IMR-90 (cell line): ENCODE measurements around the gene NSL1. TPM values are rescaled to one million over a fixed set of nuclear protein-coding genes. Genes with fewer than 3 reads are reported as not detected.

Experiments
- ATAC-seq: fragments of 200-7000 bp; cut with Tn5 transposase; 2 replicates; pipeline ENCODE4 v1.9.1; 2020; ENCODE audit warnings: low read depth, mild to moderate bottlenecking, moderate library complexity
- BruUV-seq: library from RNA; stranded (reverse); fragments of 400-500 nt; replicated peaks from 2 replicates; lab custom pipeline; 2021; lab: Mats Ljungman, UMichigan
- CTCF ChIA-PET: fragments of 300-600 bp; formaldehyde crosslinking; extraction: SDS; loops from one replicate; lab custom pipeline; 2021; ENCODE audit warnings: antibody characterized with exemption; lab: Yijun Ruan, JAX
- POLR2A ChIA-PET: fragments of 300-600 bp; sonication (Branson Sonifier 250); formaldehyde crosslinking; loops from one replicate; lab custom pipeline; 2022; ENCODE audit warnings: antibody characterized with exemption; ENCODE audit not compliant: unreplicated experiment; lab: Charles Lee
- DNase-seq: peaks from one replicate; pipeline ENCODE4 v3.0.0; 2013
- H2AFZ ChIP-seq: replicated peaks from 2 replicates; pipeline ENCODE3; 2013; ENCODE audit warnings: low read length, mild to moderate bottlenecking; ENCODE audit not compliant: poor library complexity
- H2AK5ac ChIP-seq: 2 replicates; pipeline ENCODE4 v1.6.1; 2013; ENCODE audit warnings: low read depth, low read length, inconsistent platforms
- H2AK9ac ChIP-seq: replicated peaks from 2 replicates; pipeline ENCODE3; 2013; ENCODE audit warnings: mild to moderate bottlenecking, low read depth, low read length, moderate library complexity; ENCODE audit not compliant: poor library complexity
- H2BK120ac ChIP-seq: 2 replicates; pipeline ENCODE4 v1.6.1; 2013; ENCODE audit warnings: low read depth, low read length, inconsistent platforms
- H2BK15ac ChIP-seq: 3 replicates; pipeline ENCODE4 v1.6.1; 2013; ENCODE audit warnings: low read depth, low read length, inconsistent platforms
- H2BK20ac ChIP-seq: 2 replicates; pipeline ENCODE4 v1.6.1; 2013; ENCODE audit warnings: low read depth, mild to moderate bottlenecking, inconsistent platforms, low read length, moderate library complexity
- H2BK5ac ChIP-seq: 2 replicates; pipeline ENCODE4 v1.6.1; 2013; ENCODE audit warnings: mild to moderate bottlenecking, low read depth, low read length, inconsistent platforms; ENCODE audit not compliant: poor library complexity, severe bottlenecking
- H3K14ac ChIP-seq: replicated peaks from 2 replicates; pipeline ENCODE4 v1.6.1; 2013; ENCODE audit warnings: low read depth, low read length, inconsistent platforms
- H3K18ac ChIP-seq: 2 replicates; pipeline ENCODE4 v1.6.1; 2013; ENCODE audit warnings: low read depth, low read length, control low read depth
- H3K23ac ChIP-seq: 2 replicates; pipeline ENCODE4 v1.6.1; 2013; ENCODE audit warnings: low read depth, low read length, inconsistent platforms
- H3K27ac ChIP-seq: 2 replicates; pipeline ENCODE4 v1.5.1; 2013; ENCODE audit warnings: mild to moderate bottlenecking, control low read depth, low read length; ENCODE audit not compliant: insufficient read depth
- H3K27me3 ChIP-seq: 2 replicates; pipeline ENCODE4 v1.6.1; 2013; ENCODE audit warnings: low read length; ENCODE audit not compliant: control insufficient read depth, insufficient read depth
- H3K36me3 ChIP-seq: 2 replicates; pipeline ENCODE4 v1.6.1; 2013; ENCODE audit warnings: low read length, mixed read lengths; ENCODE audit not compliant: control insufficient read depth, insufficient read depth
- H3K4ac ChIP-seq: 2 replicates; pipeline ENCODE4 v1.6.1; 2013; ENCODE audit warnings: low read depth, low read length, inconsistent platforms
- H3K4me1 ChIP-seq: 2 replicates; pipeline ENCODE4 v1.6.1; 2013; ENCODE audit warnings: low read length, mixed read lengths; ENCODE audit not compliant: control insufficient read depth, insufficient read depth
- H3K4me2 ChIP-seq: 2 replicates; pipeline ENCODE4 v1.6.1; 2013; ENCODE audit warnings: low read depth, mild to moderate bottlenecking, control low read depth, low read length, moderate library complexity
- H3K4me3 ChIP-seq: 2 replicates; pipeline ENCODE4 v1.5.1; 2013; ENCODE audit warnings: low read depth, mild to moderate bottlenecking, control low read depth, low read length, moderate library complexity; ENCODE audit not compliant: insufficient read depth
- H3K56ac ChIP-seq: 2 replicates; pipeline ENCODE4 v1.6.1; 2013; ENCODE audit warnings: low read length, inconsistent platforms; ENCODE audit not compliant: insufficient read depth; ENCODE audit errors: extremely low read depth
- H3K79me1 ChIP-seq, 2 experiments: 2 replicates each; pipeline ENCODE4 v1.6.1; 2013; ENCODE audit warnings: low read length in 2 of 2, inconsistent platforms in 1 of 2, low read depth in 1 of 2
- H3K9ac ChIP-seq: 2 replicates; pipeline ENCODE4 v1.6.1; 2013; ENCODE audit warnings: low read depth, low read length, control low read depth
- H3K9me1 ChIP-seq: 2 replicates; pipeline ENCODE4 v1.6.1; 2013; ENCODE audit warnings: low read length, inconsistent platforms; ENCODE audit not compliant: insufficient read depth
- H3K9me3 ChIP-seq: 2 replicates; pipeline ENCODE4 v1.6.1; 2013; ENCODE audit warnings: low read length; ENCODE audit not compliant: control insufficient read depth, insufficient read depth
- H4K20me1 ChIP-seq: 2 replicates; pipeline ENCODE4 v1.6.1; 2013; ENCODE audit warnings: low read length, inconsistent platforms; ENCODE audit not compliant: insufficient read depth
- H4K5ac ChIP-seq: 2 replicates; pipeline ENCODE4 v1.6.1; 2013; ENCODE audit warnings: mild to moderate bottlenecking, low read depth, low read length, control low read depth
- H4K8ac ChIP-seq, 2 experiments: 2 replicates each; pipeline ENCODE4 v1.6.1; 2013; ENCODE audit warnings: low read depth in 2 of 2, low read length in 2 of 2, control low read depth in 1 of 2, inconsistent platforms in 1 of 2
- H4K91ac ChIP-seq: 2 replicates; pipeline ENCODE4 v1.6.1; 2013; ENCODE audit warnings: low read depth, low read length, inconsistent platforms; ENCODE audit not compliant: insufficient read depth
- BHLHE40 ChIP-seq: fragments of 150-350 bp; IDR thresholded peaks from 2 replicates; pipeline ENCODE4 v1.6.1; 2016; ENCODE audit warnings: mild to moderate bottlenecking, low read depth, low read length
- CEBPB ChIP-seq: IDR thresholded peaks from 2 replicates; pipeline ENCODE4 v1.6.1; 2012; ENCODE audit warnings: low read depth, low read length, improper control_type of control experiment
- CHD1 ChIP-seq: IDR thresholded peaks from 2 replicates; pipeline ENCODE4 v1.6.1; 2012; ENCODE audit warnings: low read depth, low read length, improper control_type of control experiment
- CTCF ChIP-seq: conservative IDR thresholded peaks from 2 replicates; pipeline ENCODE4 v1.5.1; 2012; ENCODE audit warnings: mild to moderate bottlenecking, low read depth, low read length, improper control_type of control experiment
- ELK1 ChIP-seq: fragments of 150-350 bp; IDR thresholded peaks from 2 replicates; pipeline ENCODE4 v1.6.1; 2016; ENCODE audit warnings: low read depth, mild to moderate bottlenecking, low read length, moderate library complexity, borderline replicate concordance
- FOS ChIP-seq: fragments of 150-350 bp; IDR thresholded peaks from 2 replicates; pipeline ENCODE4 v1.6.1; 2016; ENCODE audit warnings: low read depth, low read length
- MAFK ChIP-seq: IDR thresholded peaks from 2 replicates; pipeline ENCODE4 v1.6.1; 2012; ENCODE audit warnings: low read depth, low read length, improper control_type of control experiment
- MAZ ChIP-seq: IDR thresholded peaks from 2 replicates; pipeline ENCODE4 v1.6.1; 2012; ENCODE audit warnings: low read depth, mild to moderate bottlenecking, low read length, improper control_type of control experiment, moderate library complexity, borderline replicate concordance
- MXI1 ChIP-seq: IDR thresholded peaks from 2 replicates; pipeline ENCODE4 v1.6.1; 2012; ENCODE audit warnings: low read depth, mild to moderate bottlenecking, low read length, moderate library complexity, borderline replicate concordance
- NFE2L2 ChIP-seq: fragments of 150-350 bp; IDR thresholded peaks from 2 replicates; pipeline ENCODE4 v1.6.1; 2016; ENCODE audit warnings: low read depth, mild to moderate bottlenecking, low read length
- POLR2A ChIP-seq: IDR thresholded peaks from 2 replicates; pipeline ENCODE4 v1.6.1; 2012; ENCODE audit warnings: mild to moderate bottlenecking, low read depth, low read length
- RAD21 ChIP-seq: IDR thresholded peaks from 2 replicates; pipeline ENCODE4 v1.6.1; 2012; ENCODE audit warnings: low read length, improper control_type of control experiment
- RCOR1 ChIP-seq: IDR thresholded peaks from 2 replicates; pipeline ENCODE4 v1.6.1; 2012; ENCODE audit warnings: mild to moderate bottlenecking, low read length, improper control_type of control experiment; ENCODE audit not compliant: insufficient replicate concordance
- SMC3 ChIP-seq: fragments of 150-350 bp; IDR thresholded peaks from 2 replicates; pipeline ENCODE4 v1.6.1; 2016; ENCODE audit warnings: low read depth, mild to moderate bottlenecking, antibody characterized with exemption, low read length, moderate library complexity
- USF2 ChIP-seq: fragments of 150-350 bp; IDR thresholded peaks from 2 replicates; pipeline ENCODE4 v1.6.1; 2017; ENCODE audit warnings: mild to moderate bottlenecking, antibody characterized with exemption, low read length, low read depth
- WGBS, 2 experiments: methylation state at CpG; one replicate each; pipeline versions ENCODE4 v1.1.5 to v1.1.7; 2013; ENCODE audit warnings: missing lambda C conversion rate in 2 of 2; ENCODE audit not compliant: insufficient read length in 1 of 2; ENCODE audit errors: extremely low coverage in 2 of 2; 5-methylcytosine and 5-hydroxymethylcytosine counted together
- dilution Hi-C: fragments of 300-500 bp; cut with HindIII; formaldehyde crosslinking; loops from one replicate; pipeline ENCODE4 v1.14.3; 2018; ENCODE audit warnings: low sequenced_read_pairs; ENCODE audit not compliant: unreplicated experiment
- in situ Hi-C: fragments of 300-500 bp; cut with MboI; formaldehyde crosslinking; loops from 3 replicates; pipeline ENCODE4 v1.14.3; 2019; ENCODE audit warnings: low sequenced_read_pairs, inconsistent platforms, mixed read lengths
- intact Hi-C: fragments of 100-400 bp; cut with micrococcal nuclease; formaldehyde crosslinking; loops from 2 replicates; pipeline ENCODE4 v1.10.0; 2022
- polyA plus RNA-seq, 3 experiments: library from polyadenylated mRNA; depleted of rRNA; stranded (reverse); fragments of >200 nt; gene quantifications; 2 replicates each; pipeline ENCODE4 v1.2.3, GENCODE V29; 2012; ENCODE audit warnings: low replicate concordance in 1 of 3
- total RNA-seq: library from RNA; depleted of rRNA; stranded (reverse); fragments of >200 nt; gene quantifications from 2 replicates; pipeline ENCODE4 v1.2.3, GENCODE V29; 2012

NSL1 gene
- total and polyA plus RNA-seq, 2 of the 4 experiments (the other 2 are of a cell fraction), result 19.1 to 42.5 TPM

- H4K20me1 ChIP-seq, result no peaks in the 10 kb centered on the region
- in situ Hi-C loops, result no loop called here
- POLR2A ChIA-PET, result no interaction called here
These were observed 31.4 kb upstream of the NSL1 start for GRCh38 chr1:212822956-212823355.

More at GRCh38 chr1:212822956-212823355, 31.4 kb upstream of the NSL1 start:
- intact Hi-C loops (loop anchor here (5.0 kb wide), 1 partner anchor 34 kb away; the partner anchor contains the start of gene FLVCR1), dilution Hi-C loops (no loop called here)
- Histone ChIP-seq H3K9me1 (no peaks in the 10 kb centered on the region), H3K4me3 (no peak overlapping the region), H3K27me3 (no peaks in the 10 kb centered on the region), H3K14ac (no peak overlapping the region), H2AFZ (no peak overlapping the region), H3K4me2 (no peak overlapping the region), H3K4ac (no peak overlapping the region), H3K9me3 (peaks cover 20% of the 10 kb centered on the region), H4K5ac (no peak overlapping the region), H3K18ac (no peak overlapping the region), H3K36me3 (no peaks in the 10 kb centered on the region), H2AK5ac (no peak overlapping the region), H3K9ac (no peak overlapping the region), H2BK20ac (no peak overlapping the region), H2BK5ac (no peak overlapping the region), H3K56ac (no peak overlapping the region), H4K8ac (no peak overlapping the region), H3K79me1 (no peaks in the 10 kb centered on the region), H3K4me1 (no peaks in the 10 kb centered on the region), H3K23ac (no peak overlapping the region), H3K27ac (no peak overlapping the region), H2AK9ac (no peak overlapping the region), H4K91ac (no peak overlapping the region), H2BK120ac (no peak overlapping the region), H2BK15ac (no peak overlapping the region)
- no CpG with 5 or more reads among the region's 3 CpGs for WGBS, 2 experiments
- no peak for ATAC-seq
- CTCF ChIA-PET, result no interaction called here
- BruUV-seq, result no TSS peak
- TF ChIP-seq MXI1 (no peak), NFE2L2 (no peak), RCOR1 (no peak), USF2 (no peak), BHLHE40 (no peak), CTCF (no peak), POLR2A (no peak), SMC3 (no peak), MAFK (no peak), MAZ (no peak), ELK1 (no peak), FOS (no peak), RAD21 (no peak), CEBPB (no peak), CHD1 (no peak)
- DNase-seq, result no peak
